ENCODE results near the gene CLEC10A. TPM values are rescaled to one million over a fixed set of nuclear protein-coding genes. Genes with fewer than 3 reads are reported as not detected.

Gene CLEC10A
- total and polyA plus RNA-seq, 2 donors (not counting 3 experiments of a cell fraction or from before 2014, with no cell fraction given) = 0.14 TPM; not detected in 1

DNA sequence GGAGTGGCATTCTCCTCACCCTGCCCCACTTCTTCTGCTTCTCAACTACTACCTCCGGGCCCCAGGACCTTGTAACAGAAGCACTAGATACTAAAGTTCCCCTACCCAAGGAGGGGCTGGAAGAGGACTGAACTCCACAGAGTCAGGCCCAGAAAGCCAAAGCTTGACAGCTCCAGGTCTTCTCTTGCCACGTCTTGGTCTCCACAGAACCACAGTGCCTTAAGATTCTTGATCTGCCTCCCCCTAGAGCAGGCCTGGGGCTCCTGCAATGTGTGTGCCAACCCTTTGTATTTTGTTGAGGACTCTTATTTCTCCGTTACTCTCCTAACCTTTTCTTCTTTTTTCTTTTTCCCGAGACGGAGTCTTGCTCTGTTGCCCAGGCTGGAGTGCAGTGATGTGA, 40.2 kb downstream of the CLEC10A start:
- H3K79me2 ChIP-seq (ENCODE audit: control insufficient read depth, insufficient read depth, low read length) = peaks cover 7% of the 10 kb centered on the region
- no peaks in the 10 kb centered on the region for H3K9me3 ChIP-seq (replicated peaks; ENCODE audit: control insufficient read depth, insufficient read depth, low read length)
- H4K20me1 ChIP-seq (replicated peaks; ENCODE audit: control insufficient read depth, extremely low read depth, insufficient read depth, low read length) = no peaks in the 10 kb centered on the region
- no peaks in the 10 kb centered on the region for H3K36me3 ChIP-seq (ENCODE audit: control insufficient read depth in 2 of 2, extremely low read depth in 1 of 2, insufficient read depth in 2 of 2, low read length in 2 of 2)
- peaks cover 38% of the 10 kb centered on the region for H3K4me1 ChIP-seq (ENCODE audit: control insufficient read depth, extremely low read depth, insufficient read depth, low read length)
- FAIRE-seq (no peak), DNase-seq (ENCODE audit: low read depth, low spot score) (no peak)
- TF ChIP-seq GATA2 (IDR thresholded peaks at IDR 0.05; ENCODE audit: insufficient read depth, insufficient read length, low read depth, low read length) (no peak), MYC (IDR thresholded peaks at IDR 0.05; ENCODE audit: low read depth, low read length) (no peak), EZH2 (IDR thresholded peaks at IDR 0.05; ENCODE audit: borderline replicate concordance, low read depth, low read length, severe bottlenecking) (no peak)
- H3K4me2 ChIP-seq (ENCODE audit: insufficient read depth, low read length) = no peak overlapping the region
- no peaks in the 10 kb centered on the region for H3K9me1 ChIP-seq (replicated peaks; ENCODE audit: control insufficient read depth, extremely low read depth, insufficient read depth, low read length)
- no peak overlapping the region for H3K9ac ChIP-seq (replicated peaks; ENCODE audit: extremely low read depth, insufficient read depth, low read length)
- H3K27me3 ChIP-seq (ENCODE audit: control insufficient read depth in 2 of 2, insufficient read depth in 2 of 2, low read length in 2 of 2) = no peaks in the 10 kb centered on the region
- H3K4me3 ChIP-seq (replicated peaks in 1 of 3; ENCODE audit: insufficient read depth in 1 of 3, low read depth in 1 of 3, low read length in 3 of 3) = no peak overlapping the region
- CTCF ChIA-PET = interaction anchor here (1.0 to 2.7 kb wide), 5 partner anchors 10 to 129 kb away, joined by 3 to 7 read pairs (median 4); no protein-coding TSS in a partner anchor
- BruUV-seq (replicated peaks) = no TSS peak
- no peak overlapping the region for H2AFZ ChIP-seq (ENCODE audit: low read depth, low read length)
- dilution Hi-C loops (cut with MboI; ENCODE audit: extremely low pct_ligation_motif_present, low sequenced_read_pairs) = no loop called here
- POLR2A ChIA-PET = no interaction called here
- H3K27ac ChIP-seq (ENCODE audit: insufficient read depth, low read depth, low read length) = no peak overlapping the region
- intact Hi-C loops (cut with micrococcal nuclease) = no loop called here

GRCh38 chr17:7038025-7038862, 41.8 kb downstream of the CLEC10A start:
- Histone ChIP-seq H3K36me3 (ENCODE audit: control insufficient read depth in 2 of 2, extremely low read depth in 1 of 2, insufficient read depth in 2 of 2, low read length in 2 of 2) (no peaks in the 10 kb centered on the region), H3K4me1 (ENCODE audit: control insufficient read depth, extremely low read depth, insufficient read depth, low read length) (peaks cover 37% of the 10 kb centered on the region), H4K20me1 (replicated peaks; ENCODE audit: control insufficient read depth, extremely low read depth, insufficient read depth, low read length) (no peaks in the 10 kb centered on the region), H2AFZ (ENCODE audit: low read depth, low read length) (no peak overlapping the region), H3K4me3 (replicated peaks in 1 of 3; ENCODE audit: insufficient read depth in 1 of 3, low read depth in 1 of 3, low read length in 3 of 3) (no peak overlapping the region), H3K27ac (ENCODE audit: insufficient read depth, low read depth, low read length) (no peak overlapping the region), H3K27me3 (ENCODE audit: control insufficient read depth in 2 of 2, insufficient read depth in 2 of 2, low read length in 2 of 2) (no peaks in the 10 kb centered on the region), H3K9me1 (replicated peaks; ENCODE audit: control insufficient read depth, extremely low read depth, insufficient read depth, low read length) (no peaks in the 10 kb centered on the region), H3K4me2 (ENCODE audit: insufficient read depth, low read length) (no peak overlapping the region), H3K79me2 (ENCODE audit: control insufficient read depth, insufficient read depth, low read length) (peaks cover 7% of the 10 kb centered on the region), H3K9me3 (replicated peaks; ENCODE audit: control insufficient read depth, insufficient read depth, low read length) (no peaks in the 10 kb centered on the region), H3K9ac (replicated peaks; ENCODE audit: extremely low read depth, insufficient read depth, low read length) (no peak overlapping the region)
- intact Hi-C loops (cut with micrococcal nuclease) = no loop called here
- BruUV-seq (replicated peaks) = no TSS peak
- dilution Hi-C loops (cut with MboI; ENCODE audit: extremely low pct_ligation_motif_present, low sequenced_read_pairs) = no loop called here
- no peak for FAIRE-seq
- DNase-seq (ENCODE audit: low read depth, low spot score) = no peak
- ChIA-PET CTCF (interaction anchor here (1.2 to 2.7 kb wide), 4 partner anchors 17 to 127 kb away, joined by 4 to 7 read pairs (median 5); no protein-coding TSS in a partner anchor), POLR2A (interaction anchor here (0.8 to 3.5 kb wide), 2 partner anchors 11 to 16 kb away, joined by 3 to 23 read pairs; partner anchors contain the start of gene BCL6B)
- no peak for TF ChIP-seq GATA2 (IDR thresholded peaks at IDR 0.05; ENCODE audit: insufficient read depth, insufficient read length, low read depth, low read length)
- no peak for TF ChIP-seq JUN (IDR thresholded peaks at IDR 0.05; ENCODE audit: borderline replicate concordance, insufficient read depth, insufficient read length, low read depth)
- no peak for TF ChIP-seq FOS (IDR thresholded peaks at IDR 0.05; ENCODE audit: borderline replicate concordance, insufficient read depth, low read length)
- no peak for TF ChIP-seq POLR2A (IDR thresholded peaks at IDR 0.05; ENCODE audit: low read depth, low read length)
- no peak for TF ChIP-seq MYC (IDR thresholded peaks at IDR 0.05; ENCODE audit: low read depth, low read length)
- no peak for TF ChIP-seq POLR2AphosphoS5 (IDR thresholded peaks at IDR 0.05; ENCODE audit: insufficient read depth, low read depth, low read length)

Measured in endothelial cell of umbilical vein (primary cell).